GM12878 (cell line): Measurements from ENCODE around the gene SORCS2. TPM values are rescaled to one million over a fixed set of nuclear protein-coding genes. Genes with fewer than 3 reads are reported as not detected.

Source experiments
- ATAC-seq: fragments of 200-7000 bp; cut with Tn5 transposase; 3 replicates; pipeline ENCODE4 v1.9.1; 2020; ENCODE audit warnings: mild to moderate bottlenecking, moderate library complexity
- BruUV-seq: library from RNA; stranded (reverse); fragments of 400-500 nt; replicated peaks from 2 replicates; lab custom pipeline; 2021; lab: Mats Ljungman, UMichigan
- CTCF ChIA-PET: fragments of 300-600 bp; sonication (Branson Sonifier 250); formaldehyde crosslinking; extraction: SDS; loops from one replicate; lab custom pipeline; 2021; ENCODE audit warnings: inconsistent platforms; lab: Yijun Ruan, JAX
- POLR2A ChIA-PET: fragments of 350-600 bp; formaldehyde crosslinking; extraction: SDS; loops from one replicate; lab custom pipeline; 2021; ENCODE audit warnings: inconsistent platforms; lab: Charles Lee
- RAD21 ChIA-PET: fragments of 300-600 bp; sonication (Branson Sonifier 250); formaldehyde crosslinking; loops from one replicate; lab custom pipeline; 2023; ENCODE audit warnings: antibody characterized with exemption; ENCODE audit not compliant: unreplicated experiment; lab: Charles Lee
- SMC1A ChIA-PET: fragments of 300-600 bp; sonication (Branson Sonifier 250); formaldehyde crosslinking; loops from one replicate; lab custom pipeline; 2023; ENCODE audit not compliant: unreplicated experiment, uncharacterized antibody; lab: Charles Lee
- DNase-seq: peaks from one replicate; pipeline ENCODE4 v3.0.0-alpha.2; 2011; ENCODE audit warnings: low read depth, low spot score
- FAIRE-seq: peaks from 3 replicates; lab custom pipeline; 2011; peaks lifted over from hg19 to GRCh38; lab: Jason Lieb, UNC
- H2AFZ ChIP-seq: 2 replicates; pipeline ENCODE4 v1.6.0; 2011; ENCODE audit warnings: low read depth, low read length, control low read depth; ENCODE audit not compliant: control insufficient read depth
- H3K27ac ChIP-seq: 2 replicates; pipeline ENCODE4 v1.5.1; 2011; ENCODE audit warnings: control low read depth; ENCODE audit not compliant: control insufficient read depth, insufficient read depth
- H3K27me3 ChIP-seq, 2 experiments: replicated peaks in 1 of 2; 2 replicates each; pipeline versions ENCODE4 v1.6.0 to v1.6.1; 2011; ENCODE audit warnings: low read length in 1 of 2; ENCODE audit not compliant: control insufficient read depth in 2 of 2, insufficient read depth in 2 of 2
- H3K36me3 ChIP-seq, 2 experiments: 2 replicates each; pipeline ENCODE4 v1.5.1; 2011; ENCODE audit warnings: low read length in 1 of 2; ENCODE audit not compliant: control insufficient read depth in 2 of 2, insufficient read depth in 2 of 2
- H3K4me1 ChIP-seq: 2 replicates; pipeline ENCODE4 v1.6.1; 2011; ENCODE audit warnings: mild to moderate bottlenecking, low read length, moderate library complexity, mixed read lengths; ENCODE audit not compliant: control insufficient read depth, insufficient read depth
- H3K4me2 ChIP-seq: 2 replicates; pipeline ENCODE4 v1.6.0; 2011; ENCODE audit warnings: control low read depth; ENCODE audit not compliant: control insufficient read depth, insufficient read depth
- H3K4me3 ChIP-seq: fragments of 200-600 bp; sonication (generic); 2 replicates; pipeline ENCODE4 v1.5.1; 2016
- H3K79me2 ChIP-seq: 2 replicates; pipeline ENCODE4 v1.6.0; 2011; ENCODE audit warnings: low read length; ENCODE audit not compliant: control insufficient read depth, insufficient read depth
- H3K9ac ChIP-seq: 2 replicates; pipeline ENCODE4 v1.8.0; 2011; ENCODE audit warnings: low read length, control low read depth, mixed read lengths; ENCODE audit not compliant: control insufficient read depth, insufficient read depth
- H3K9me3 ChIP-seq: replicated peaks from 3 replicates; pipeline ENCODE4 v1.5.1; 2011; ENCODE audit warnings: mild to moderate bottlenecking, low read length; ENCODE audit not compliant: control insufficient read depth, insufficient read depth
- H4K20me1 ChIP-seq: 2 replicates; pipeline ENCODE4 v1.6.0; 2011; ENCODE audit not compliant: control insufficient read depth, insufficient read depth
- ATF7 ChIP-seq: fragments of 450-650 bp; IDR thresholded peaks from 2 replicates; pipeline ENCODE4 v1.6.1; 2016; ENCODE audit warnings: low read depth, mild to moderate bottlenecking
- BHLHE40 ChIP-seq, 2 experiments: fragments of 450-650 bp in 1 of 2; IDR thresholded peaks; 2 replicates each; pipeline ENCODE4 v1.6.1; 2011 to 2017; ENCODE audit warnings: low read depth in 2 of 2, borderline replicate concordance in 1 of 2, improper control_type of control experiment in 1 of 2, low read length in 1 of 2, mild to moderate bottlenecking in 1 of 2
- CUX1 ChIP-seq: IDR thresholded peaks from 2 replicates; pipeline ENCODE4 v1.6.1; 2012; ENCODE audit warnings: improper control_type of control experiment, low read depth, low read length; ENCODE audit not compliant: insufficient replicate concordance
- GATAD2B ChIP-seq: fragments of 450-650 bp; conservative IDR thresholded peaks from 2 replicates; pipeline ENCODE4 v1.6.1; 2017; ENCODE audit warnings: low read depth, mild to moderate bottlenecking, moderate library complexity
- HDAC2 ChIP-seq: fragments of 200-600 bp; sonication (generic); IDR thresholded peaks from 2 replicates; pipeline ENCODE4 v1.6.1; 2017
- POLR2AphosphoS5 ChIP-seq: IDR thresholded peaks from 2 replicates; pipeline ENCODE4 v1.6.1; 2011; ENCODE audit warnings: mild to moderate bottlenecking, low read length, inconsistent platforms
- RAD51 ChIP-seq: fragments of 450-650 bp; IDR thresholded peaks from 2 replicates; pipeline ENCODE4 v1.6.1; 2016; ENCODE audit warnings: moderate library complexity, mild to moderate bottlenecking, inconsistent platforms
- TBL1XR1 ChIP-seq: IDR thresholded peaks from 2 replicates; pipeline ENCODE4 v1.6.1; 2012; ENCODE audit warnings: low read depth, low read length, improper control_type of control experiment
- ZNF207 ChIP-seq: fragments of 450-650 bp; IDR thresholded peaks from 2 replicates; pipeline ENCODE4 v1.6.1; 2014; ENCODE audit warnings: antibody characterized with exemption, mild to moderate bottlenecking, borderline replicate concordance
- ZNF622 ChIP-seq: fragments of 450-650 bp; IDR thresholded peaks from 2 replicates; pipeline ENCODE4 v1.6.1; 2017; ENCODE audit warnings: mild to moderate bottlenecking, inconsistent platforms
- WGBS: methylation state at CpG from one replicate; pipeline ENCODE4 v1.1.6; 2016; ENCODE audit warnings: low lambda C conversion rate; ENCODE audit not compliant: insufficient replicate concordance, insufficient coverage; ENCODE audit errors: missing lambda C conversion rate; 5-methylcytosine and 5-hydroxymethylcytosine counted together
- in situ Hi-C: fragments of 300-500 bp; cut with MboI; formaldehyde crosslinking; loops from 9 replicates; pipeline ENCODE4 v1.14.3; 2018; ENCODE audit warnings: mixed read lengths
- intact Hi-C: fragments of 100-400 bp; cut with micrococcal nuclease; formaldehyde crosslinking; loops from one replicate; pipeline ENCODE4 v1.14.2; 2022; ENCODE audit not compliant: unreplicated experiment
- polyA plus RNA-seq, 11 experiments: library from polyadenylated mRNA; depleted of rRNA in 4 of 11; unstranded in 6 of 11; stranded (reverse) in 5 of 11; fragments of >200 nt; fragmentation: Nextera tagmentation in 4 of 11; fragmentation: Illumina TruSeq in 1 of 11; extraction: Ambion mirVana in 4 of 11; extraction: Trizol in 1 of 11; gene quantifications; 1 replicate in 1 of 11; 2 replicates in 10 of 11; pipeline versions ENCODE4 v1.2.1 to v1.2.3, GENCODE V29; 2011 to 2016; ENCODE audit warnings: inconsistent platforms in 2 of 11, missing spikeins in 2 of 11, low read depth in 1 of 11
- total RNA-seq, 4 experiments: library from RNA; depleted of rRNA in 3 of 4; stranded (reverse); fragments of >200 nt in 3 of 4; fragmentation: Illumina TruSeq in 1 of 4; extraction: Trizol in 1 of 4; gene quantifications; 2 replicates each; pipeline versions ENCODE4 v1.2.1 to v1.2.3, GENCODE V29; 2013 to 2021
- TF ChIP-seq, protein P1 (sequence below): IDR thresholded peaks from 2 replicates; pipeline ENCODE4 v1.6.1; 2012; ENCODE audit warnings: low read length, inconsistent platforms
- TF ChIP-seq, protein P2 (sequence below): fragments of 450-650 bp; IDR thresholded peaks from 2 replicates; pipeline ENCODE4 v1.6.1; 2017; ENCODE audit warnings: mild to moderate bottlenecking
- TF ChIP-seq, protein P3 (sequence below): fragments of 450-650 bp; IDR thresholded peaks from 2 replicates; pipeline ENCODE4 v1.6.1; 2016; ENCODE audit warnings: mild to moderate bottlenecking, moderate library complexity, borderline replicate concordance

Gene SORCS2
- total and polyA plus RNA-seq, 10 of the 15 experiments (the other 5 are each of a cell fraction or from before 2014, with no cell fraction given): 0.01 to 0.15 (median 0.05) TPM; not detected in 5

DNA sequence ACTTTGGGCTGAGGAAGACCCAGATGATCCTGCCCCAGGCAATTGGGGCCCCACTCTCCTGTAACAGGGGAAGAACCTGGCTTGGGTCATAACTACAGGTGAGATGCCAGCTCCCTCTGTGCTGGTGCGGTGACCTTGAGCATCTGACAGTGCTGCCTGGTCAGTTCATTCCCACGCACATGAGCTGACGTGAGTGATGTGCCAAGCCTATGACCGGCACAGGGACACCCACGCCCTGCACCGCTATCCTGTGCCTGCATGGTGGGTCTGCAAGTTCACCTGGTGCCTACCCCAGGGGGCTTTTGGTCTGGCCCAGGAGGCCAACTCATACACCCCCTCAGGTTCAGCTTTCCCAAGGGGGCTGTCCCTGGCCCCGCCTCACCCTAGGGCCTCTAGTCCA is 366.1 kb downstream of the SORCS2 start:
- SMC1A ChIA-PET: no interaction called here
- H3K79me2 ChIP-seq: no peaks in the 10 kb centered on the region
- H3K9ac ChIP-seq: no peak overlapping the region
- no peak overlapping the region for H3K27ac ChIP-seq
- in situ Hi-C loops: no loop called here
- intact Hi-C loops: no loop called here
- POLR2A ChIA-PET: no interaction called here
- H3K4me1 ChIP-seq: no peaks in the 10 kb centered on the region
- H3K9me3 ChIP-seq: no peaks in the 10 kb centered on the region; the same call in 2 of the 3 replicates
- DNase-seq (no peak), FAIRE-seq (no peak), ATAC-seq (no peak)
- H3K4me3 ChIP-seq: no peak overlapping the region
- H3K36me3 ChIP-seq: no peaks in the 10 kb centered on the region
- H2AFZ ChIP-seq: no peak overlapping the region
- H3K27me3 ChIP-seq: no peaks in the 10 kb centered on the region
- 44% methylated on average over 7 of the region's 7 CpGs for WGBS
- no peak overlapping the region for H3K4me2 ChIP-seq
- no peaks in the 10 kb centered on the region for H4K20me1 ChIP-seq
- BruUV-seq: no TSS peak
- RAD21 ChIA-PET: no interaction called here
- CTCF ChIA-PET: no interaction called here
- TF ChIP-seq ZNF207 (no peak), ATF7 (no peak), GATAD2B (no peak), BHLHE40 (IDR thresholded peaks at IDR 0.05; ENCODE audit: borderline replicate concordance in 1 of 2, low read depth in 2 of 2, low read length in 1 of 2) (no peak), POLR2AphosphoS5 (no peak), HDAC2 (no peak), CUX1 (no peak), ZNF622 (no peak), RAD51 (no peak), TBL1XR1 (no peak)
- TF ChIP-seq, protein P1, sequence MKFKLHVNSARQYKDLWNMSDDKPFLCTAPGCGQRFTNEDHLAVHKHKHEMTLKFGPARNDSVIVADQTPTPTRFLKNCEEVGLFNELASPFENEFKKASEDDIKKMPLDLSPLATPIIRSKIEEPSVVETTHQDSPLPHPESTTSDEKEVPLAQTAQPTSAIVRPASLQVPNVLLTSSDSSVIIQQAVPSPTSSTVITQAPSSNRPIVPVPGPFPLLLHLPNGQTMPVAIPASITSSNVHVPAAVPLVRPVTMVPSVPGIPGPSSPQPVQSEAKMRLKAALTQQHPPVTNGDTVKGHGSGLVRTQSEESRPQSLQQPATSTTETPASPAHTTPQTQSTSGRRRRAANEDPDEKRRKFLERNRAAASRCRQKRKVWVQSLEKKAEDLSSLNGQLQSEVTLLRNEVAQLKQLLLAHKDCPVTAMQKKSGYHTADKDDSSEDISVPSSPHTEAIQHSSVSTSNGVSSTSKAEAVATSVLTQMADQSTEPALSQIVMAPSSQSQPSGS: no peak
- TF ChIP-seq, protein P2, sequence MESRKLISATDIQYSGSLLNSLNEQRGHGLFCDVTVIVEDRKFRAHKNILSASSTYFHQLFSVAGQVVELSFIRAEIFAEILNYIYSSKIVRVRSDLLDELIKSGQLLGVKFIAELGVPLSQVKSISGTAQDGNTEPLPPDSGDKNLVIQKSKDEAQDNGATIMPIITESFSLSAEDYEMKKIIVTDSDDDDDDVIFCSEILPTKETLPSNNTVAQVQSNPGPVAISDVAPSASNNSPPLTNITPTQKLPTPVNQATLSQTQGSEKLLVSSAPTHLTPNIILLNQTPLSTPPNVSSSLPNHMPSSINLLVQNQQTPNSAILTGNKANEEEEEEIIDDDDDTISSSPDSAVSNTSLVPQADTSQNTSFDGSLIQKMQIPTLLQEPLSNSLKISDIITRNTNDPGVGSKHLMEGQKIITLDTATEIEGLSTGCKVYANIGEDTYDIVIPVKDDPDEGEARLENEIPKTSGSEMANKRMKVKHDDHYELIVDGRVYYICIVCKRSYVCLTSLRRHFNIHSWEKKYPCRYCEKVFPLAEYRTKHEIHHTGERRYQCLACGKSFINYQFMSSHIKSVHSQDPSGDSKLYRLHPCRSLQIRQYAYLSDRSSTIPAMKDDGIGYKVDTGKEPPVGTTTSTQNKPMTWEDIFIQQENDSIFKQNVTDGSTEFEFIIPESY: no peak
- TF ChIP-seq, protein P3, sequence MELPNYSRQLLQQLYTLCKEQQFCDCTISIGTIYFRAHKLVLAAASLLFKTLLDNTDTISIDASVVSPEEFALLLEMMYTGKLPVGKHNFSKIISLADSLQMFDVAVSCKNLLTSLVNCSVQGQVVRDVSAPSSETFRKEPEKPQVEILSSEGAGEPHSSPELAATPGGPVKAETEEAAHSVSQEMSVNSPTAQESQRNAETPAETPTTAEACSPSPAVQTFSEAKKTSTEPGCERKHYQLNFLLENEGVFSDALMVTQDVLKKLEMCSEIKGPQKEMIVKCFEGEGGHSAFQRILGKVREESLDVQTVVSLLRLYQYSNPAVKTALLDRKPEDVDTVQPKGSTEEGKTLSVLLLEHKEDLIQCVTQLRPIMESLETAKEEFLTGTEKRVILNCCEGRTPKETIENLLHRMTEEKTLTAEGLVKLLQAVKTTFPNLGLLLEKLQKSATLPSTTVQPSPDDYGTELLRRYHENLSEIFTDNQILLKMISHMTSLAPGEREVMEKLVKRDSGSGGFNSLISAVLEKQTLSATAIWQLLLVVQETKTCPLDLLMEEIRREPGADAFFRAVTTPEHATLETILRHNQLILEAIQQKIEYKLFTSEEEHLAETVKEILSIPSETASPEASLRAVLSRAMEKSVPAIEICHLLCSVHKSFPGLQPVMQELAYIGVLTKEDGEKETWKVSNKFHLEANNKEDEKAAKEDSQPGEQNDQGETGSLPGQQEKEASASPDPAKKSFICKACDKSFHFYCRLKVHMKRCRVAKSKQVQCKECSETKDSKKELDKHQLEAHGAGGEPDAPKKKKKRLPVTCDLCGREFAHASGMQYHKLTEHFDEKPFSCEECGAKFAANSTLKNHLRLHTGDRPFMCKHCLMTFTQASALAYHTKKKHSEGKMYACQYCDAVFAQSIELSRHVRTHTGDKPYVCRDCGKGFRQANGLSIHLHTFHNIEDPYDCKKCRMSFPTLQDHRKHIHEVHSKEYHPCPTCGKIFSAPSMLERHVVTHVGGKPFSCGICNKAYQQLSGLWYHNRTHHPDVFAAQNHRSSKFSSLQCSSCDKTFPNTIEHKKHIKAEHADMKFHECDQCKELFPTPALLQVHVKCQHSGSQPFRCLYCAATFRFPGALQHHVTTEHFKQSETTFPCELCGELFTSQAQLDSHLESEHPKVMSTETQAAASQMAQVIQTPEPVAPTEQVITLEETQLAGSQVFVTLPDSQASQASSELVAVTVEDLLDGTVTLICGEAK: no peak
